GM19395 (cell line): ENCODE measurements around the gene CST9L.
A peak's percentile ranks its signal among the peaks of the same experiment; 100 is the strongest.

Experiments
- ATAC-seq: cut with Tn5 transposase; IDR thresholded peaks from one replicate; pipeline ENCODE4 v1.9.1; 2021; ENCODE audit warnings: mild to moderate bottlenecking, moderate library complexity; ENCODE audit not compliant: unreplicated experiment

Gene CST9L

GRCh38 chr20:23547613-23548012 is 20.7 kb downstream of the CST9L start:
- no peak for ATAC-seq

DNA sequence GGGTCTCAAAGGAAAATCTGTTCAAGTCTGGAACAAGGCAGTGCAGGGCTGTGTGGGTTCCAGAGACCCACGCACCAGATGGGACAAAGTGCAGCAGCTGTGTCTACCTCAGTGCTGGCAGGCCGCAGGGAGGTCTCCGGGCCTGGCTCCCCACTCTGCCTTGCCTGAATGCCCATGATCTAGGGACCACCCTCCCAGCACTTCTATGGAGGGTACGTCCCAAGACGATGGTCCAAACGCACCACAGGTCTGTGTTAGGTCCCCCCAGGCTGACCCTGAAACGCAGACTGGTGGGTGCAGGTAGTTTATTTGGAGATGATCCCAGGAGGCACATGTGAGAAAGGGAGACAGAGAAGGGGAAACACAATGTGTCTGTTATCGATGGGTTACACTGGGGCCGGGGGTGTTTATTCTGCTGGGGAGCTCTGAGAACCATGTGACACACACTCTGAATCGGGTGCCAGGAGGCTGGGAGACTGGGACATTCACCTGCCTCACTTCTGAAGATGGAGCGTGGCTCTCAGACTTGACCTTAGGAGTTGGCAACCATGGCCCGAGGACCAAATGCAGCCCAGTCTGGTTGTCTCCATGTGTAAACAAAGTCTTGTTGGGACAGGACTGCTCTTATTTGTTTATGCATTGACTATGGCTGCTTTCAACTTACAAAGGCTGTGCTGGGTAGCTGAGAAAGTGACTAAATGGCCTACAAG is 21.7 kb downstream of the CST9L start:
- ATAC-seq = no peak

DNA sequence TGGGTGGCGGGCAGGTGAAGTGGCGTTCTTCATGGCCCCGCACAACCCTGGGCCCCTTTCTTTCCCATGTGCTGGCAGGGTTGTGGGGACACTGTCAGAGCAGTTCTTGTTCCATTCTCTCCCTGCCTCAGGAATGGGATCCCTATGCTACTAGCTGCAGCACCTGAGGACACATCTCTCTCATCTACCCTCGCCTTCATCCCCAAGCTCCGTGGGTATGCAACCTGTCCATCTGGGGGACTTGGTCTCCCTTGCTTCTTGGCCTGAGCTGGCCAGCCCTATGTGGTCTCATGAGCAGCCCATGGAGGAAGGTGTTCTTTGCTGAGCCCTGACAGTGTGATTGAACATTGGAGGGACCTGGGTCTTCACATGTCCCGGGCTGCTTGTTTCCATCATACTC is 24.2 kb downstream of the CST9L start:
- no peak for ATAC-seq

GRCh38 chr20:23542801-23543200 is 25.5 kb downstream of the CST9L start:
- ATAC-seq = no peak

- no peak for ATAC-seq
These were observed 26.5 kb downstream of the CST9L start for GRCh38 chr20:23541776-23542175.

DNA sequence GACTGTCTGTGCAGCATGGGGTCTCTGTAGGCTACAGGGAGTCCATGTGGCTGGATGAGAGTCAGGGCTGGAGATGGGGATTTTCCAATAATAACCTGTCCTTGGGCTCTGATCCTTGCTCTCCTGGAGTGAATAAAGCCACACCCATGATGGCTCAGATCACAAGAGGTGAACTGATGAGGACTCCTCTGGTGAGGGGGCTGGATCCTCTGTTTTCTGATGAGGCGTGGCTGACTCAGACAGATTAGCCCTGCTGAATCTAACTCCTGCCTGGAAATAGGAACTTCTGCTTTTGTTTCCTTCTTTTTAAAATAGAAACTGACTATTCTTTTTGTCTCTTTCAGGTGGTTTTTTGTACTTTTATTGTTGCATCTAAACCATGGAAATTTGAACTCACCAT is 27.0 kb downstream of the CST9L start:
- no peak for ATAC-seq

DNA sequence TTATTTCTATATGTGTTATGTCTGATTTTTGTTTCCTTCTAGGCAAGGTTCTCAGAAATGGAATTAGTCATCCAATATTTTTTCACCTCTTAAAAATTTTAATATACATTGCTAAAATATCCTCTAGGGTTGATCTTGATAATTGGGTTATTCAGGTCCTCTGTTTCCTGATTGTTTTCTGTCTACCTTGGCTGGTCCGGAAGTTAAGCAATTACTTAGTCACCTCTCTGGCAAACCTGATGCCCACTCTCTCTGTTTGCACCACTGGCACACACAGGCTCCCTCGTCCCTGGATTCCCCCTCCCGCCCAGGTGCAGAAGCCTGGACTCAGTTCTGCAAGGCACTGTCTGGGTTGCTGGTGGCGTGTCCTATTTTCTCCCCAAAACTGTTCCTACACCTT is 27.7 kb downstream of the CST9L start:
- ATAC-seq = no peak

GRCh38 chr20:23537030-23537429 is 31.3 kb downstream of the CST9L start:
- ATAC-seq = no peak

DNA sequence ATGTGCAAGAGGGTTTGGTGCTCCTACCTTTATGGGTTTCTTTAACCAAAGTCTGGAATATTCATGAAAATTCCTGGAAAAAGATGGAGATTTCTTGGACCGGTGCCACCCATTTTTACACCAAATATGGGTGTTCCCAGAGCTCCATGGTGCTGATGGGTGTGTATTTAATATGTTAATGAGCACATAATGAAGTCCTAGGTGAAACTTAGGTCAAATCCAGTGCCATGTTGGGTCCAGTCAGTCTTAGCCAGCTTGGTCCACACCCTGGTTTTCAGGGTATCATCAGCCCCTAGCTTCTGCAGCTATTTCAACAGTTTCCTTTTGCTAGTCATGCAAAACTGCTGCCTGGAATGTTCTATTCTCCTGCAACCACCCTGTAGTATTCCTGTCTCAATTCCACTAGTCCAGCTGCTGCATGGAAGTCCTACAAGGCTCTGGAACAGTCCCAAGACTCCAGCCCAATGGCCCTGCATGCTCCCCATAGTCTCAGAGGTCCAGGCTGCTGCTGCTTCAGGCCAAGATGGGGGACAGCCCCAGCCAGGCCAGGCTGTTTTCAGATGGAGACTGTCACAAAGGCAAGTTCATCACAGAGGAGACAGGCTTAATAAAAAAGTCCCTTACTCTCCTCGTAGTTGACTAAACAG is 31.8 kb downstream of the CST9L start:
- no peak for ATAC-seq

- no peak for ATAC-seq
These were observed 33.3 kb downstream of the CST9L start for GRCh38 chr20:23534801-23535593.

DNA sequence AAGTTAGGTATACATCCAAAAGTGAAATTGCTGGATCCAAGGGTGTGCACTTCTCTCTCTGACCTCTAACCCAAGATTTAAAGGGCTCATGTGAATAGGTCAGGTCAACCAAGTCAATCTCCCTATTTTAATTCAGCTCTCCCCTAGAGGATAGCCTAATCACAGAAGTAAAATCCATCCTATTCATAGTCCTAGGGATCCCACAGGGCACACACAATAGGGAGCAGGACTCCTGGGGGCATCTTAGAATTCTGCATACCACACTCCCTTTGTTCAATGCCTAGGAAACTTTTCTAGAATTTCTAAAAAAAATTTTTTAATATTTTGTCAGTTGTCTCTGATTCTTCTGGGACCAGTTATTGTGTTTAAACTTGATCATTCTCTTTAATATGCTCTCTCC is 35.1 kb downstream of the CST9L start:
- ATAC-seq = no peak

- ATAC-seq = no peak
These were observed 35.8 kb downstream of the CST9L start for GRCh38 chr20:23532533-23532932.

DNA sequence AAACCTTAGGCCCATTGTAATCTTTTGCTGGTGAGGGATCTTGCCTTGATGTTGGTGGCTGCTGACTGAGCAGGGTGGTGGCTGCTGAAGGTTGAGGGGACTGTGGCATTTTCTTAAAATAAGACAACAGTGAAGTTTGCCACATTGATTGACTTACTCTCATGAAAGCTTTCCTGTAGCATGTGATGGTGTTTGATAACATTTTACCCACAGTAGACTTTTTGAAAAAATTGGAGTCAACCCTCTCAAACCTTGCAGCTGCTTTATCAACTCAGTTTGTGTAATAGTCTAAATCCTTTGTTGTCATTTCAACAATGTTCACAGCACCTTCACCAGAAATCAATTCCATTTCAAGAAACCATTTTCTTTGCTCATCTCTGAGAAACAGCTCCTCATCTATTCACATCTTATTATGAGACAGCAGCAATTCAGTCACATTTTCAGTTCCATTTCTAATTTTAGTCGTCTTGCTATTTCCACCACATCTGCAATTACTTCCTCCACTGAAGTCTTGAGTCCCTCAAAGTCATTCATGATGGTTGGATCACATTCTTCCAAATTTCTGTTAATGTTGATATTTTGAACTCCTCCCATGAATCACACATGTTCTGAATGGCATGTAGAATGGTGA is 37.2 kb downstream of the CST9L start:
- peak; percentile 63 for ATAC-seq

- ATAC-seq = no peak
These were observed 39.3 kb downstream of the CST9L start for GRCh38 chr20:23528867-23529431.

- peak; percentile 58 for ATAC-seq
These were observed 41.4 kb downstream of the CST9L start for GRCh38 chr20:23526850-23527249.

DNA sequence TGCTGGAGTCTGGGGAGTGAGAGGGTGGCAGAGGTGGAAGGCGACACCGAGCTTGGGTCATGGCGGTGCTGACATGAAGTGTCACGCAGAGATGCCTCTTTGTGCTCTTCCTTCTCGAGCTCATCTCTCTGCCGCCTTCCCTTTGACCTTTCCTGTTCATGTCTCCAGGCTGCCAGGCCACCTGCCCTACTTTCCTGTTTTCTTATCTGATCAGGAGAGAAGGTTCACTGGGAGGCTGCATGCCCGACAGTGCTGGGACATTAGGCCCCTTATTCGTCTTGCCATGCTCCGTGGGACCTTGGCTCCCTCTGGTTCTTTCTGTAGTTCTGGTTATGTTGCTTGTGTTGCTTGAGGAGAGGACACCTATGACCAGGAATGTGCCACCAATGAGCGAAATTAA is 44.1 kb downstream of the CST9L start:
- ATAC-seq = no peak

GRCh38 chr20:23520185-23520584 is 48.1 kb downstream of the CST9L start:
- ATAC-seq = peak; percentile 75

GRCh38 chr20:23519556-23519955 is 48.7 kb downstream of the CST9L start:
- ATAC-seq = no peak

GRCh38 chr20:23517719-23518118 is 50.6 kb downstream of the CST9L start:
- no peak for ATAC-seq

- no peak for ATAC-seq
These were observed 52.9 kb downstream of the CST9L start for GRCh38 chr20:23515250-23515939.

DNA sequence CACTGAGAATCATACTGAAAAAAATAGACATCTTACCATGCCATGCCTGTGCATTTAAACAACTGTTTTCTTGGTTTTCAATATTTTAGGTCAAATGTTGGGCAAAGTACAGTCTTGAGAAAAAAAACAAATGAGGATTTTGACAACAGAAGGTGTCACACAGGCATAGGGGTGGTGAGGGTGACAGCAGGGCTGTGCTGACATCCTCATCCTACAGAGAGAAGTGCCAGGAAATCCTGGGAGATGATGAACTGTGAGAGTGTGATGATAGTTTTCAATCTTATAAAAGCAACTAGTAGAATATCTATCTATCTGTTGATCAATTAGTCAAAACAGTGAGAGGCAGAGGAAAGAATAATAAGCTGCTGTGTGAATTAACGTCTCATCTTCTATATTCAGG is 53.4 kb downstream of the CST9L start:
- no peak for ATAC-seq
